B cell (primary cell): Measurements from ENCODE around the gene PHF11. TPM values are rescaled to one million over a fixed set of nuclear protein-coding genes. Genes with fewer than 3 reads are reported as not detected.

ENCODE experiments used
- ATAC-seq: fragments of 200-7000 bp; cut with Tn5 transposase; one replicate; pipeline ENCODE4 v1.10.0; 2021; ENCODE audit warnings: low read depth, mild to moderate bottlenecking, moderate number of reproducible peaks, moderate library complexity
- CTCF ChIA-PET: fragments of 350-600 bp; sonication (Branson Sonifier 250); formaldehyde crosslinking; loops from one replicate; lab custom pipeline; 2021; ENCODE audit warnings: antibody characterized with exemption, inconsistent platforms; lab: Charles Lee
- POLR2A ChIA-PET: fragments of 350-600 bp; sonication (Branson Sonifier 250); formaldehyde crosslinking; loops from one replicate; lab custom pipeline; 2021; ENCODE audit warnings: antibody characterized with exemption; lab: Charles Lee
- DNase-seq: peaks from one replicate; pipeline ENCODE4 v3.0.0; 2013
- H2AFZ ChIP-seq: 2 replicates; pipeline ENCODE4 v1.6.1; 2012; ENCODE audit warnings: mild to moderate bottlenecking, low read depth, low read length; ENCODE audit not compliant: insufficient read depth, poor library complexity, severe bottlenecking
- H3K27ac ChIP-seq, 2 donors: 1 replicate in 1 of 2; 2 replicates in 1 of 2; pipeline ENCODE4 v1.5.1; 2012 to 2013; ENCODE audit warnings: low read length in 2 of 2, mild to moderate bottlenecking in 2 of 2, moderate library complexity in 1 of 2
- H3K27me3 ChIP-seq, 4 experiments: fragments of 200-600 bp in 1 of 4; sonication (generic) in 1 of 4; replicated peaks in 1 of 4; 1 replicate in 2 of 4; 2 replicates in 2 of 4; pipeline versions ENCODE4 v1.6.1 to v1.7.0; 2013 to 2016; ENCODE audit warnings: low read length in 3 of 4, mild to moderate bottlenecking in 2 of 4, mixed read lengths in 1 of 4, moderate library complexity in 1 of 4; ENCODE audit not compliant: insufficient read depth in 4 of 4, control insufficient read depth in 3 of 4; ENCODE audit errors: control extremely low read depth in 1 of 4
- H3K36me3 ChIP-seq, 2 experiments: replicated peaks in 1 of 2; 1 replicate in 1 of 2; 2 replicates in 1 of 2; pipeline versions ENCODE4 v1.6.1 to v1.7.1; 2013; ENCODE audit warnings: low read length in 1 of 2; ENCODE audit not compliant: insufficient read depth in 2 of 2, control insufficient read depth in 1 of 2; ENCODE audit errors: control extremely low read depth in 1 of 2, extremely low read depth in 1 of 2
- H3K4me1 ChIP-seq, 2 donors: fragments of 200-600 bp in 1 of 2; sonication (generic) in 1 of 2; 1 replicate in 1 of 2; 2 replicates in 1 of 2; pipeline versions ENCODE4 v1.5.1 to v1.6.1; 2013 to 2017; ENCODE audit warnings: low read length in 2 of 2; ENCODE audit not compliant: control insufficient read depth in 2 of 2, insufficient read depth in 2 of 2
- H3K4me2 ChIP-seq: replicated peaks from 2 replicates; pipeline ENCODE3; 2012; ENCODE audit warnings: mild to moderate bottlenecking, low read depth, low read length; ENCODE audit not compliant: poor library complexity, severe bottlenecking
- H3K4me3 ChIP-seq, 5 experiments: fragments of 200-600 bp in 1 of 5; sonication (generic) in 1 of 5; 1 replicate in 3 of 5; 2 replicates in 2 of 5; pipeline versions ENCODE4 v1.5.1 to v1.7.0; 2011 to 2016; ENCODE audit warnings: low read length in 4 of 5, mild to moderate bottlenecking in 4 of 5, low read depth in 2 of 5, control low read depth in 1 of 5, moderate library complexity in 1 of 5; ENCODE audit not compliant: insufficient read depth in 1 of 5; ENCODE audit errors: control extremely low read depth in 1 of 5, extremely low read depth in 1 of 5
- H3K79me2 ChIP-seq: fragments of 200-600 bp; sonication (generic); one replicate; pipeline ENCODE4 v1.6.0; 2016; ENCODE audit warnings: low read length; ENCODE audit not compliant: control insufficient read depth, insufficient read depth
- H3K9ac ChIP-seq: fragments of 200-600 bp; sonication (generic); 2 replicates; pipeline ENCODE4 v1.6.1; 2017; ENCODE audit warnings: mild to moderate bottlenecking, low read length, moderate library complexity
- H3K9me3 ChIP-seq, 3 donors: one replicate each; pipeline versions ENCODE4 v1.6.1 to v1.7.1; 2013; ENCODE audit warnings: low read length in 2 of 3; ENCODE audit not compliant: control insufficient read depth in 2 of 3, insufficient read depth in 1 of 3; ENCODE audit errors: control extremely low read depth in 1 of 3
- H4K20me1 ChIP-seq: 2 replicates; pipeline ENCODE4 v1.6.0; 2012; ENCODE audit warnings: mild to moderate bottlenecking, low read length; ENCODE audit not compliant: insufficient read depth, control insufficient read depth, poor library complexity, severe bottlenecking
- H3K27ac Mint-ChIP-seq: one replicate; pipeline ENCODE4 v1.8.0; 2021; ENCODE audit warnings: mixed read lengths
- H3K27me3 Mint-ChIP-seq: one replicate; pipeline ENCODE4 v1.8.0; 2021; ENCODE audit warnings: mixed read lengths
- H3K4me1 Mint-ChIP-seq: one replicate; pipeline ENCODE4 v1.8.0; 2021; ENCODE audit warnings: mixed read lengths
- H3K4me3 Mint-ChIP-seq: one replicate; pipeline ENCODE4 v1.8.0; 2021; ENCODE audit warnings: mixed read lengths
- H3K9me3 Mint-ChIP-seq: one replicate; pipeline ENCODE4 v1.8.0; 2022; ENCODE audit warnings: mixed read lengths; ENCODE audit not compliant: insufficient read depth
- CTCF ChIP-seq: fragments of 200-600 bp; IDR thresholded peaks from one replicate; pipeline ENCODE4 v1.8.0; 2022; ENCODE audit warnings: antibody characterized with exemption, mild to moderate bottlenecking
- EZH2 ChIP-seq: IDR thresholded peaks from 2 replicates; pipeline ENCODE4 v1.6.1; 2012; ENCODE audit warnings: borderline replicate concordance, low read depth, mild to moderate bottlenecking, moderate library complexity, low read length; ENCODE audit not compliant: insufficient read depth, poor library complexity, severe bottlenecking
- WGBS: methylation state at CpG from one replicate; pipeline ENCODE4 v1.1.5; 2013; ENCODE audit warnings: missing lambda C conversion rate; ENCODE audit not compliant: insufficient coverage; 5-methylcytosine and 5-hydroxymethylcytosine counted together
- intact Hi-C: fragments of 100-400 bp; cut with micrococcal nuclease; formaldehyde crosslinking; loops from one replicate; pipeline ENCODE4 v1.10.0; 2022
- polyA plus RNA-seq: library from polyadenylated mRNA; depleted of rRNA; stranded (reverse); fragments of >200 nt; gene quantifications from 2 replicates; pipeline ENCODE4 v1.2.3, GENCODE V29; 2012
- total RNA-seq, 2 donors: library from RNA; stranded (reverse); fragments of 120-200 nt in 1 of 2; gene quantifications; 1 replicate in 1 of 2; 2 replicates in 1 of 2; pipeline versions ENCODE4 v1.2.3 to v1.2.4, GENCODE V29; 2013 to 2022

PHF11 gene
- total and polyA plus RNA-seq, 2 donors (not counting 1 experiment from before 2014, with no cell fraction given) = 79.0 to 176 TPM

- WGBS = no CpG with 5 or more reads among the region's 5 CpGs
- H3K4me3 ChIP-seq = no peak overlapping the region
- no peaks in the 10 kb centered on the region for H3K27me3 Mint-ChIP-seq
- no peak for ATAC-seq
- ChIA-PET CTCF (interaction anchor here (0.5 to 0.9 kb wide), 5 partner anchors 26 to 218 kb away, joined by 3 to 4 read pairs (median 3); partner anchors contain the start of gene PHF11), POLR2A (no interaction called here)
- H3K4me3 Mint-ChIP-seq = no peak overlapping the region
- H3K9ac ChIP-seq = no peak overlapping the region
- no peak overlapping the region for H2AFZ ChIP-seq
- TF ChIP-seq EZH2 (no peak), CTCF (no peak)
- peaks cover 12 to 66% of the 10 kb centered on the region in 2 experiments for H3K36me3 ChIP-seq
- H3K4me2 ChIP-seq = no peak overlapping the region
- no peaks in the 10 kb centered on the region for H3K4me1 ChIP-seq
- DNase-seq = no peak
- H3K9me3 Mint-ChIP-seq = no peaks in the 10 kb centered on the region
- H3K79me2 ChIP-seq = no peaks in the 10 kb centered on the region
- no peak overlapping the region for H3K27ac ChIP-seq
- intact Hi-C loops = no loop called here
- no peaks in the 10 kb centered on the region for H3K27me3 ChIP-seq
- no peak overlapping the region for H3K27ac Mint-ChIP-seq
- no peaks in the 10 kb centered on the region for H4K20me1 ChIP-seq
- H3K9me3 ChIP-seq = peaks cover 7 to 8% (median 7%) of the 10 kb centered on the region in 3 donors
- H3K4me1 Mint-ChIP-seq = no peaks in the 10 kb centered on the region
Observed at GRCh38 chr13:49466292-49466838, 29.4 kb upstream of the PHF11 start.

GRCh38 chr13:49472186-49472585, 23.6 kb upstream of the PHF11 start:
- H3K4me1 Mint-ChIP-seq = no peaks in the 10 kb centered on the region
- no peak for ATAC-seq
- H3K36me3 ChIP-seq = peaks cover 0 to 76% of the 10 kb centered on the region in 2 experiments
- H3K9me3 ChIP-seq = no peaks in the 10 kb centered on the region
- no peak overlapping the region for H3K4me2 ChIP-seq
- no peaks in the 10 kb centered on the region for H3K27me3 ChIP-seq
- TF ChIP-seq EZH2 (no peak), CTCF (no peak)
- H2AFZ ChIP-seq = no peak overlapping the region
- WGBS = no CpG with 5 or more reads among the region's 1 CpG
- intact Hi-C loops = no loop called here
- H4K20me1 ChIP-seq = no peaks in the 10 kb centered on the region
- H3K27ac Mint-ChIP-seq = no peak overlapping the region
- H3K27ac ChIP-seq = no peak overlapping the region
- no peak overlapping the region for H3K9ac ChIP-seq
- no peak overlapping the region for H3K4me3 ChIP-seq
- no peaks in the 10 kb centered on the region for H3K4me1 ChIP-seq
- H3K9me3 Mint-ChIP-seq = no peaks in the 10 kb centered on the region
- no peak overlapping the region for H3K4me3 Mint-ChIP-seq
- no peaks in the 10 kb centered on the region for H3K27me3 Mint-ChIP-seq
- ChIA-PET POLR2A (no interaction called here), CTCF (no interaction called here)
- H3K79me2 ChIP-seq = no peaks in the 10 kb centered on the region
- no peak for DNase-seq
